ENCODE measurements around the gene RNU6-8. TPM values are rescaled to one million over a fixed set of nuclear protein-coding genes. Genes with fewer than 3 reads are reported as not detected.

RNU6-8 gene
- polyA plus RNA-seq, 2 of the 4 experiments (the other 2 are of a cell fraction): not detected

- no peak for DNase-seq (ENCODE audit: low read depth in 1 of 2, low spot score in 1 of 2)
- no peak for TF ChIP-seq HOXA7 (CRISPR knock-in tag; IDR thresholded peaks at IDR 0.05)
- TF ChIP-seq ATOH8 (CRISPR knock-in tag; IDR thresholded peaks at IDR 0.05; ENCODE audit: low read depth): no peak
- TF ChIP-seq JUNB (IDR thresholded peaks at IDR 0.05): no peak
- TF ChIP-seq PBX3 (IDR thresholded peaks at IDR 0.05): no peak
- TF ChIP-seq EHF (CRISPR knock-in tag; IDR thresholded peaks at IDR 0.05): no peak
- no peak for TF ChIP-seq SMC3 (IDR thresholded peaks at IDR 0.05)
- TF ChIP-seq ZC3H11A (IDR thresholded peaks at IDR 0.05): no peak
- no peak for TF ChIP-seq TFCP2L1 (CRISPR knock-in tag; IDR thresholded peaks at IDR 0.05)
- no peak for TF ChIP-seq HEYL (CRISPR knock-in tag; IDR thresholded peaks at IDR 0.05)
- TF ChIP-seq RFX5 (IDR thresholded peaks at IDR 0.05): no peak
- no peak for TF ChIP-seq POLR2AphosphoS2 (conservative IDR thresholded peaks at IDR 0.05; ENCODE audit: low read length)
- TF ChIP-seq MAZ (IDR thresholded peaks at IDR 0.05; ENCODE audit: borderline replicate concordance, low read depth, low read length): no peak
- TF ChIP-seq ZSCAN20 (CRISPR knock-in tag; IDR thresholded peaks at IDR 0.05): no peak
- TF ChIP-seq MAFK (IDR thresholded peaks at IDR 0.05; ENCODE audit: partially characterized antibody): no peak
- no peak for TF ChIP-seq TP53 (CRISPR knock-in tag; IDR thresholded peaks at IDR 0.05)
- TF ChIP-seq NPAS2 (CRISPR knock-in tag; IDR thresholded peaks at IDR 0.05; ENCODE audit: borderline replicate concordance): no peak
- TF ChIP-seq HMGXB4 (CRISPR knock-in tag; IDR thresholded peaks at IDR 0.05; ENCODE audit: borderline replicate concordance): no peak
- no peak for TF ChIP-seq PHF8 (IDR thresholded peaks at IDR 0.05; ENCODE audit: borderline replicate concordance, low read depth)
- TF ChIP-seq BCL3 (IDR thresholded peaks at IDR 0.05): no peak
- Histone ChIP-seq H3K4me3 (no peak overlapping the region), H3K4me1 (no peaks in the 10 kb centered on the region), H3K4me2 (no peak overlapping the region), H3K9me3 (no peaks in the 10 kb centered on the region), H3K27ac (no peak overlapping the region)
- no peak for ATAC-seq
- no peak for FAIRE-seq
- WGBS (ENCODE audit: missing lambda C conversion rate): 97% methylated on average over 5 of the region's 5 CpGs
- ChIA-PET CTCF (no interaction called here), POLR2A (no interaction called here)
These were observed 31.6 kb downstream of the RNU6-8 start for GRCh38 chr14:32171469-32171868.

- FAIRE-seq (no peak), DNase-seq (ENCODE audit: low read depth in 1 of 2, low spot score in 1 of 2) (no peak), ATAC-seq (no peak)
- Histone ChIP-seq H3K9me3 (no peaks in the 10 kb centered on the region), H3K4me3 (no peak overlapping the region), H3K4me1 (no peaks in the 10 kb centered on the region), H3K27ac (no peak overlapping the region), H3K4me2 (no peak overlapping the region)
- CTCF ChIA-PET: no interaction called here
- WGBS (ENCODE audit: missing lambda C conversion rate): 91% methylated on average over 3 of the region's 3 CpGs
- no peak for TF ChIP-seq HMGXB4 (CRISPR knock-in tag; IDR thresholded peaks at IDR 0.05; ENCODE audit: borderline replicate concordance)
- no peak for TF ChIP-seq ESRRA (IDR thresholded peaks at IDR 0.05; ENCODE audit: borderline replicate concordance, low read length)
- TF ChIP-seq HDAC2 (IDR thresholded peaks at IDR 0.05): no peak
- no peak for TF ChIP-seq FOSB (CRISPR knock-in tag; IDR thresholded peaks at IDR 0.05)
- TF ChIP-seq JUNB (IDR thresholded peaks at IDR 0.05): no peak
- TF ChIP-seq HES2 (IDR thresholded peaks at IDR 0.05): no peak
- TF ChIP-seq ZFP36 (IDR thresholded peaks at IDR 0.05; ENCODE audit: borderline replicate concordance, partially characterized antibody): no peak
- no peak for TF ChIP-seq KDM1A (IDR thresholded peaks at IDR 0.05; ENCODE audit: low read depth)
- no peak for TF ChIP-seq EHMT2 (IDR thresholded peaks at IDR 0.05; ENCODE audit: low read depth)
- no peak for TF ChIP-seq ELK1 (IDR thresholded peaks at IDR 0.05; ENCODE audit: low read depth, low read length)
- TF ChIP-seq HOXA7 (CRISPR knock-in tag; IDR thresholded peaks at IDR 0.05): no peak
- POLR2A ChIA-PET: no interaction called here
These were observed 33.9 kb downstream of the RNU6-8 start for GRCh38 chr14:32169191-32169590.

All from A549 (cell line).